Natural killer cell (primary cell): ENCODE data around the gene MYO1D. TPM values are rescaled to one million over a fixed set of nuclear protein-coding genes. Genes with fewer than 3 reads are reported as not detected.

Source experiments
- ATAC-seq, 3 donors: fragments of 150-1000 bp in 2 of 3; fragments of 200-7000 bp in 1 of 3; cut with Tn5 transposase; 1 replicate in 1 of 3; 2 replicates in 2 of 3; pipeline ENCODE4 v1.10.0; 2021; ENCODE audit warnings: mild to moderate bottlenecking in 2 of 3, moderate library complexity in 2 of 3
- DNase-seq, 2 donors: peaks; one replicate each; pipeline versions ENCODE4 v3.0.0 to v3.0.0-alpha.2; 2013 to 2021; ENCODE audit warnings: mixed read lengths in 1 of 2
- H3K27ac ChIP-seq: one replicate; pipeline ENCODE4 v1.5.1; 2013; ENCODE audit warnings: mild to moderate bottlenecking, low read length
- H3K27me3 ChIP-seq: one replicate; pipeline ENCODE4 v1.6.1; 2013; ENCODE audit warnings: low read length; ENCODE audit not compliant: control insufficient read depth, insufficient read depth
- H3K36me3 ChIP-seq: one replicate; pipeline ENCODE4 v1.6.1; 2013; ENCODE audit warnings: low read length; ENCODE audit not compliant: control insufficient read depth, insufficient read depth
- H3K4me1 ChIP-seq: one replicate; pipeline ENCODE4 v1.6.1; 2013; ENCODE audit warnings: low read length; ENCODE audit not compliant: control insufficient read depth, insufficient read depth
- H3K4me3 ChIP-seq: one replicate; pipeline ENCODE4 v1.5.1; 2013; ENCODE audit warnings: low read length
- H3K9me3 ChIP-seq: one replicate; pipeline ENCODE4 v1.6.1; 2013; ENCODE audit warnings: low read length; ENCODE audit not compliant: control insufficient read depth, insufficient read depth
- H3K27ac Mint-ChIP-seq, 2 donors: one replicate each; pipeline ENCODE4 v1.8.0; 2022; ENCODE audit warnings: mild to moderate bottlenecking in 2 of 2, mixed read lengths in 2 of 2, moderate library complexity in 1 of 2
- H3K27me3 Mint-ChIP-seq, 2 donors: one replicate each; pipeline ENCODE4 v1.8.0; 2022; ENCODE audit warnings: low read depth in 2 of 2, mixed read lengths in 2 of 2
- H3K36me3 Mint-ChIP-seq: one replicate; pipeline ENCODE4 v1.8.0; 2022; ENCODE audit warnings: mixed read lengths
- H3K4me1 Mint-ChIP-seq, 2 donors: one replicate each; pipeline ENCODE4 v1.8.0; 2022; ENCODE audit warnings: mixed read lengths in 2 of 2
- H3K4me3 Mint-ChIP-seq: one replicate; pipeline ENCODE4 v1.8.0; 2022; ENCODE audit warnings: mild to moderate bottlenecking, moderate library complexity, mixed read lengths
- H3K9me3 Mint-ChIP-seq, 2 donors: one replicate each; pipeline ENCODE4 v1.8.0; 2022; ENCODE audit warnings: mixed read lengths in 2 of 2
- WGBS: methylation state at CpG from one replicate; pipeline ENCODE4 v1.1.7; 2013; ENCODE audit warnings: missing lambda C conversion rate; ENCODE audit not compliant: insufficient coverage; 5-methylcytosine and 5-hydroxymethylcytosine counted together
- intact Hi-C: fragments of 100-400 bp; cut with micrococcal nuclease; formaldehyde crosslinking; loops from one replicate; pipeline ENCODE4 v1.14.2; 2022
- total RNA-seq, 4 donors: library from RNA; stranded (reverse); fragments of 120-200 nt in 1 of 4; gene quantifications; one replicate each; pipeline versions ENCODE4 v1.2.3 to v1.2.4, GENCODE V29; 2013 to 2022
- TF ChIP-seq, protein P1 (sequence below): fragments of 200-600 bp; IDR thresholded peaks from one replicate; pipeline ENCODE4 v1.8.0; 2022; ENCODE audit warnings: antibody characterized with exemption

The MYO1D gene
- total RNA-seq, 3 donors from 2014 or later (not counting 1 experiment from before 2014, with no cell fraction given), result 6.8 to 20.2 (median 10.5) TPM

DNA sequence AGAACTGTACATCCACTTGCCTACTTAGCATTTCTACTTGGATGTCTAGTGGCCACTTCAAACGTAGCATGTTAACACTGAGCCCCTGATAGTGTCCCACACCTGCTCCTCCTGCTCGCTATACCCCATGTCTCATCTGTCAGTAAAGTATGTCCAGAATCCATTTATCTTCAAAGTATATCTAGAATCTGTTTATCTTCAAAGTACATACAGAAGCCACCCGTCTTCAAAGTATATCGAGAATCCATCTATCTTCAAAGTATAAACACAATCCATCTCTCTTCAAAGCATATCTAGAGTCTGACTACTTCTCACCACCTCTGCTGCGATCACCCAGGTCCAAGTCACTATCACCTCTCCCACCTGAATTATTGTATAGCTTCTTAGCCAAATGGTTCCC is 43.8 kb downstream of the MYO1D start:
- no peaks in the 10 kb centered on the region for H3K36me3 Mint-ChIP-seq
- H3K4me3 ChIP-seq, result no peak overlapping the region
- H3K27me3 ChIP-seq, result no peaks in the 10 kb centered on the region
- TF ChIP-seq, protein P1, sequence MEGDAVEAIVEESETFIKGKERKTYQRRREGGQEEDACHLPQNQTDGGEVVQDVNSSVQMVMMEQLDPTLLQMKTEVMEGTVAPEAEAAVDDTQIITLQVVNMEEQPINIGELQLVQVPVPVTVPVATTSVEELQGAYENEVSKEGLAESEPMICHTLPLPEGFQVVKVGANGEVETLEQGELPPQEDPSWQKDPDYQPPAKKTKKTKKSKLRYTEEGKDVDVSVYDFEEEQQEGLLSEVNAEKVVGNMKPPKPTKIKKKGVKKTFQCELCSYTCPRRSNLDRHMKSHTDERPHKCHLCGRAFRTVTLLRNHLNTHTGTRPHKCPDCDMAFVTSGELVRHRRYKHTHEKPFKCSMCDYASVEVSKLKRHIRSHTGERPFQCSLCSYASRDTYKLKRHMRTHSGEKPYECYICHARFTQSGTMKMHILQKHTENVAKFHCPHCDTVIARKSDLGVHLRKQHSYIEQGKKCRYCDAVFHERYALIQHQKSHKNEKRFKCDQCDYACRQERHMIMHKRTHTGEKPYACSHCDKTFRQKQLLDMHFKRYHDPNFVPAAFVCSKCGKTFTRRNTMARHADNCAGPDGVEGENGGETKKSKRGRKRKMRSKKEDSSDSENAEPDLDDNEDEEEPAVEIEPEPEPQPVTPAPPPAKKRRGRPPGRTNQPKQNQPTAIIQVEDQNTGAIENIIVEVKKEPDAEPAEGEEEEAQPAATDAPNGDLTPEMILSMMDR, result no peak
- no peaks in the 10 kb centered on the region for H3K9me3 ChIP-seq
- H3K27me3 Mint-ChIP-seq, result peaks cover 6 to 15% of the 10 kb centered on the region in 2 donors
- H3K27ac ChIP-seq, result no peak overlapping the region
- no peaks in the 10 kb centered on the region for H3K4me1 ChIP-seq
- intact Hi-C loops, result no loop called here
- H3K27ac Mint-ChIP-seq, result no peak overlapping the region
- no peak for DNase-seq
- no peak overlapping the region for H3K4me3 Mint-ChIP-seq
- no peaks in the 10 kb centered on the region for H3K36me3 ChIP-seq
- H3K4me1 Mint-ChIP-seq, result no peaks in the 10 kb centered on the region
- no peak for ATAC-seq
- WGBS, result 89% methylated on average over 5 of the region's 5 CpGs
- no peaks in the 10 kb centered on the region for H3K9me3 Mint-ChIP-seq

DNA sequence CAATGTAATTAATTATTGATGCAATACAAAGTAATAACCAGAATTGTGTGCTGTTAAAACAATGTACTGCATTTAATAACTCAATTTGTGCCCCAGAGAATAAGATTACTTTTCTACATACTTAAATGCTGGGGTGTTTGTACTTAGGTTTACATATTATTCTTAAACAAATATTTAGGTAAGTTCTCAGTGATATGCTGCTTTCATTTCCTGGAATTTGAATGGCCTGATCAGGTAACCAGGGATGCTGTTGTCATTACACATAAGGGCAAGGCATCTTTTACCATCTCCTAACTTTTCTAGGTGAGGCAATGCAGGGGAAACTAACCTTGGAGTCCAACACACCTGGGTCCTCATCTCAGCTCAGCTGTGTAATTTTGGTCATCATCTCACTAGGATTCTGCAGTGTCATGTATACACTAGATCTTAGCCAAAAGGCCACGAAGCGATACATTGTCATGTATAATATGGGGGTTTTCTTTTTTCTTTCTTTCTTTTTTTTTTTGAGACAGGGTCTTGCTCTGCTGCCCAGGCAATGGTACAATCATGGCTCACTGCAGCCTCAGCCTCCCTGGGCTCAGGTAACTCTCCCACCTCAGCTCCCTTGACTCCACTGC is 45.2 kb downstream of the MYO1D start:
- TF ChIP-seq, protein P1, result no peak
- WGBS, result 67% methylated on average over 2 of the region's 2 CpGs
- no peak overlapping the region for H3K27ac Mint-ChIP-seq
- H3K36me3 ChIP-seq, result no peaks in the 10 kb centered on the region
- H3K27me3 ChIP-seq, result no peaks in the 10 kb centered on the region
- H3K36me3 Mint-ChIP-seq, result no peaks in the 10 kb centered on the region
- ATAC-seq (no peak), DNase-seq (no peak)
- H3K27ac ChIP-seq, result no peak overlapping the region
- H3K9me3 Mint-ChIP-seq, result no peaks in the 10 kb centered on the region
- no peak overlapping the region for H3K4me3 Mint-ChIP-seq
- peaks cover 6 to 15% of the 10 kb centered on the region in 2 donors for H3K27me3 Mint-ChIP-seq
- H3K4me1 Mint-ChIP-seq, result no peaks in the 10 kb centered on the region
- no peaks in the 10 kb centered on the region for H3K9me3 ChIP-seq
- intact Hi-C loops, result no loop called here
- H3K4me3 ChIP-seq, result no peak overlapping the region
- no peaks in the 10 kb centered on the region for H3K4me1 ChIP-seq

DNA sequence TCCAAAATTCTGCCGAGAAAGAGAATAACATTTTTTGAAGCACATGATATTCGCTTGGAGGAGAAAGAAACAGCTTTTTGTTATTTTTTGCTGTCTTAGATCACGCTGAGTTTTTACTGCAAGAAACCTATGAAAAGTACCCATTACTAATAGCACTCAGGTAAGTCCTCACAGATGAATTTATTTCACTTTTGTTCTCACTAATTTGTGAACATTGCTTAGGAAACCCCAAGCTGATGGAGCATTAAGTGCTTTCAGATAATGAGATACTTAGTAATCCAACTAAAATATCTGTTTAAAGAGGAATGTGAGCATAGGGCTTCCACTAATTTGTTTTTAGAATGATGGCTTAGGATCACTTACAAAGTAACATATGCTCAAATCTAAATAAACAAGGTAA is 45.7 kb downstream of the MYO1D start:
- Histone ChIP-seq H3K36me3 (no peaks in the 10 kb centered on the region), H3K4me1 (no peaks in the 10 kb centered on the region), H3K4me3 (no peak overlapping the region), H3K27me3 (no peaks in the 10 kb centered on the region), H3K9me3 (no peaks in the 10 kb centered on the region), H3K27ac (no peak overlapping the region)
- WGBS, result 84% methylated on average over 3 of the region's 3 CpGs
- H3K27ac Mint-ChIP-seq, result no peak overlapping the region
- intact Hi-C loops, result no loop called here
- H3K4me1 Mint-ChIP-seq, result no peaks in the 10 kb centered on the region
- no peaks in the 10 kb centered on the region for H3K9me3 Mint-ChIP-seq
- H3K27me3 Mint-ChIP-seq, result peaks cover 6 to 15% of the 10 kb centered on the region in 2 donors
- H3K36me3 Mint-ChIP-seq, result no peaks in the 10 kb centered on the region
- ATAC-seq (no peak), DNase-seq (no peak)
- no peak overlapping the region for H3K4me3 Mint-ChIP-seq
- TF ChIP-seq, protein P1, result no peak

DNA sequence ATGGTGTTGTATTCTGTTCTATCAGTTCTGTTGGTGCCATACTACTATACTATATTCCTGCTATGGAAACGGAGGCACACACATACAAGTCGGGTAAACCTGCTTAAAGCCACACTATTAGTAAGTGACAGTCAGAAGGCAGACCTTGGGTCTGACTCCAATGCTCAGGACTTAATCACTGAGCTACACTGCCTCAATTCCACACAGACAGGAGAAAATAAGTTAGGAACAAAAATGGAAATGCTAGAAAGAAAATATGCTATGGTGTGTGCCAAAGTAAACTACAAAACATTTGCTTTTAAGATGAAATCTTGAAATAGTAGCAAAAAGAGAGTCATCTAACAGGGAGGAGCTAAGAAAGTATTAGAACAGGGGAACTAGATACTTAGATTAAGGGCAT is 48.1 kb downstream of the MYO1D start:
- Mint-ChIP-seq H3K36me3 (no peaks in the 10 kb centered on the region), H3K27me3 (peaks cover 6 to 8% of the 10 kb centered on the region in 2 donors), H3K9me3 (no peaks in the 10 kb centered on the region), H3K27ac (no peak overlapping the region), H3K4me1 (no peaks in the 10 kb centered on the region), H3K4me3 (no peak overlapping the region)
- TF ChIP-seq, protein P1, result no peak
- H3K36me3 ChIP-seq, result no peaks in the 10 kb centered on the region
- H3K4me1 ChIP-seq, result no peaks in the 10 kb centered on the region
- no peak overlapping the region for H3K27ac ChIP-seq
- H3K9me3 ChIP-seq, result no peaks in the 10 kb centered on the region
- ATAC-seq, result no peak
- 85% methylated on average over 2 of the region's 2 CpGs for WGBS
- peaks cover 3% of the 10 kb centered on the region for H3K27me3 ChIP-seq
- no peak for DNase-seq
- intact Hi-C loops, result no loop called here
- no peak overlapping the region for H3K4me3 ChIP-seq
